Stimulated activated CD8-positive, alpha-beta memory T cell treated with anti-CD3 and anti-CD28 coated beads, Interleukin-7, amount 100 ng/mL, for 1 hour (primary cell): ENCODE results near the gene UBE2K.
"Not testable (repeated sequence)": the region's sequence is repeated elsewhere in the genome, so short reads cannot be mapped to it uniquely, and the experiment has no call there.

Experiments used
- DNase-seq, 2 donors: peaks; one replicate each; pipeline ENCODE4 v3.0.0-alpha.2; 2020; ENCODE audit warnings: low read depth in 2 of 2

Gene UBE2K

DNA sequence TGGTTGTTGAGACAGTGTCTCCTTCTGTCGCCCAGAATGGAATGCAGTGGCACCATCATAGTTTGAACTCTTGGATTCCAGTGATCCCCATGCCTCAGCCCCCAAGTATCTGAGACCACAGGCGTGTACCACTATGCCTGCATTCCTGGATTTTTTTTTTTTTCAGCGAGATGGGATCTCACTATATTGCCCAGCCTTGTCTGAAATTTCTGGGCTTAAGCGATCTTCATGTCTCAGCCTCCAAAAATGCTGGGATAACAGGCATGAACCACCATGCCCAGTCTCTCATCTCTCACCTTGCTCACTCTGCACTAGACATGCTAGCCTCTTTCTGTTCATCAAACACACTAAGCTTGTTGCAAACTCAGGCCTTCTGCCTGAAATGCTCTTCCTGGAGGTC is 104.1 kb downstream of the UBE2K start:
- no peak for DNase-seq

DNA sequence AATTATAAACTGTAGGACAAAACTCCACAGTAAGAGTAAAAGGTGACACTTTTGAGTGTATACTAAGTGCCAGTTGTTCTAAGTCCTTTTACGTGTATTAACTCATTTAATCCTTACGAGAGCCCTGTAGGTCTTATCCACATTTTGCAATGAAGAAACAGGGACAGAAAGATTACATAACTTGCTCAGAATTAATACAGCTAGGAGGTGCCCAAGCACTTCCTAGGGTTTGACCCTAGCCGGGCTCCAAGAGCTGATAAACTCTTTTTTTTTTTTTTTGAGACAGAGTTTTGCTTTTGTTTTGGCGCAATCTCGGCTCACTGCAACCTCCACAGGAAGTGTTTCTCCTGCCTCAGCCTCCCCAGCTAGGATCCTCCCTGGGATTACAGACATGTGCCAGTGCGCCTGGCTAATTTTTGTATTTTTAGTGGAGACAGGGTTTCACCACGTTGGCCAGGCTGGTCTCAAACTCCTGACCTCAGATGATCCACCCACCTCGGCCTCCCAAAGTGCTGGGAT is 110.4 kb downstream of the UBE2K start:
- no peak for DNase-seq

DNA sequence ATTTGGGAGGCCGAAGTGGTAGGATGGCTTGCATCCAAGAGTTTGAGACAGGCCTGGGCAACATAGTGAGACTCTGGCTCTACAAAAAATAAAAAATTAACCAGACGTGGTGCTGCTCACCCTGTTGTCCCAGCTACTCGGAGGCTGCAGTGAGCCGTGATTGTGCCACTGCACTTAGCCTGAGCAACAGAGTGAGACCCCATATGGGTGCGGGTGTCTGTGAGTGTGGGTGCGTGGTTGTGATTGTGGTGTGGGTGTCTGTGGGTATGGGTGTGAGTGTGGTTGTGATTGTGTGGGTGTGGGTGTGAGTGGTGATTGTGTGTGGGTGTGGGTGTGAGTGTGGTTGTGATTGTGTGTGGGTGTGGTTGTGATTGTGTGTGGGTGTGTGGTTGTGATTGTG is 114.6 kb downstream of the UBE2K start:
- no peak for DNase-seq

DNA sequence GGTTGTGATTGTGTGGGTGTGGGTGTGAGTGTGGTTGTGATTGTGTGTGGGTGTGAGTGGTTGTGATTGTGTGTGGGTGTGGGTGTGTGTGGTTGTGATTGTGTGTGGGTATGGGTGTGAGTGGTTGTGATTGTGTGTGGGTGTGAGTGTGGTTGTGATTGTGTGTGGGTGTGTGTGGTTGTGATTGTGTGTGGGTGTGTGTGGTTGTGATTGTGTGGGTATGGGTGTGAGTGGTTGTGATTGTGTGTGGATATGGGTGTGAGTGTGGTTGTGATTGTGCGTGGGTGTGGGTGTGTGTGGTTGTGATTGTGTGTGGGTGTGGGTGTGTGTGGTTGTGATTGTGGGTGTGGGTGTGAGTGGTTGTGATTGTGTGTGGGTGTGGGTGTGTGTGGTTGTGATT is 115.1 kb downstream of the UBE2K start:
- not testable (repeated sequence) for DNase-seq

DNA sequence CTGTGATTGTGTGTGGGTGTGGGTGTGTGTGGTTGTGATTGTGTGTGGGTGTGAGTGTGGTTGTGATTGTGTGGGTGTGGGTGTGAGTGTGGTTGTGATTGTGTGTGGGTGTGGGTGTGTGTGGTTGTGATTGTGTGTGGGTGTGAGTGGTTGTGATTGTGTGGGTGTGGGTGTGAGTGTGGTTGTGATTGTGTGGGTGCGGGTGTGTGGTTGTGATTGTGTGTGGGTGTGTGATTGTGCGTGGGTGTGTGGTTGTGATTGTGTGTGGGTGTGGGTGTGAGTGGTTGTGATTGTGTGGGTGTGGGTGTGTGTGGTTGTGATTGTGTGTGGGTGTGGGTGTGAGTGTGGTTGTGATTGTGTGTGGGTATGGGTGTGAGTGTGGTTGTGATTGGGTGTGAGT is 115.8 kb downstream of the UBE2K start:
- DNase-seq = not testable (repeated sequence)

DNA sequence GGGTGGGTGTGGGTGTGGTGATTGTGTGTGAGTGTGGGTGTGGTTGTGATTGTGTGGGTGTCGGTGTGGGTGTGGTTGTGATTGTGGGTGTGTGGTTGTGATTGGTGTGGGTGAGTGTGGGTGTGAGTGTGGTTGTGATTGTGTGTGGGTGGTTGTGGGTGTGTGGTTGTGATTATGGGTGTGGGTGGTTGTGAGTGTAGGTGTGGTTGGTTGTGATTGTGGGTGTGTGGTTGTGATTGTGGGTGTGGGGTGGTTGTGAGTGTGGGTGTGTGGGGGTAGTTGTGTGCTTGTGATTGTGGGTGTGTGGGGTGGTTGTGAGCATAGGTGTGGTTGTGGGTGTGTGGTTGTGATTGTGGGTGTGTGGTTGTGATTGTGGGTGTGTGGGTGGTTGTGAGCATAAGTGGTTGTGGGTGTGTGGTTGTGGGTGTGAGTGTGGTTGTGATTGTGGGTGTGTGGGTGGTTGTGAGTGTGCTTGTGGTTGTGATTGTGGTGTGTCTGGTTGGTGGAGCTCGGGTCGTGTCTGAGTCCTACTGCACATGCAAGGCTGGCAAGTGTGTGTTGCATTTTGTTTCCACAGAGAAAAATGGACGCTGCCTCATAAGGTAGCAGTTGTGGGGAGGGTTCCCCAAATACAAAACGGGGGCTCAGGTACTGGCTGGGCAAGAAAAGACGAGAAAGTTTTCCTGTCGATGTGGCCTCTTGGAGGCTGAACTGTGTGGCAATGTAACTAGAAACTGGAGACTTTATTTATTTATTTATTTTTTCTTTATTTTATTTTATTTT is 116.7 kb downstream of the UBE2K start:
- no peak for DNase-seq

DNA sequence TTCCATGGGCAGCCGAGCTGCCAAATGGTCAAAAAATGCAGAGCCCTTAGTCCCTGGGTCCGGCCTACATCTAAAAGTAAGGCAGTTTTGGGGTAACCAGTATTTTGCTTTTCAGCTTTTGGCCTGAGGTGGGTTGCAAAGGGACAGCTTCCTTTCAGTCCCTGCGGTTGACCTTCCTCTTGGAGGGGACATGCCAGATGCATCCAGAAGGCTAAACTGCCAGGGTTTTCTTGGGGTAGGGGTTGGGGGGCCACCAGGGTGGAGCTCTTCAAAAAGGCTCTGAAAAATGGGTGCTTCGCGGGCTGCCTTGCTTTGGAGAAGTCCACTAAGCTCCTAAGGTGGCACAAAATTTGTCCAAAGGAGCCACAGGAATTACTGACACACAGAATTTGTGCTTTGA is 120.7 kb downstream of the UBE2K start:
- no peak for DNase-seq

DNA sequence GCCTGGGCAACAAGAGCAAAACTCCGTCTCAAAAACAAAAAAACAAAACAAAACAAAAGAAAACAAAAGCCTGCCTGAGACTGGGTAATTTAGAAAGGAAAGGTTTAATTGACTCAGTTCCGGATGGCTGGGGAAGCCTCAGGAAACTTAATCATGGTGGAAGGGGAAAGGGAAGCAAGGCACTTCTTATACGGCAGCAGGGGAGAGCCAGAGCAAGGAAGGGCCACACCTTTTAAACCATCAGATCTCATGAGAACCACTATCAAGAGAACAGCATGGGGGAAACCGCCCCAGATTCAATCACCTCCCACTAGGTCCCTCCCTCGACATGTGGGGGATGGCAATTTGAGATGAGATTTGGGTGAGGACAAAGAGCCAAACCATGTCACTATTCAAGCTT is 122.2 kb downstream of the UBE2K start:
- no peak for DNase-seq

DNA sequence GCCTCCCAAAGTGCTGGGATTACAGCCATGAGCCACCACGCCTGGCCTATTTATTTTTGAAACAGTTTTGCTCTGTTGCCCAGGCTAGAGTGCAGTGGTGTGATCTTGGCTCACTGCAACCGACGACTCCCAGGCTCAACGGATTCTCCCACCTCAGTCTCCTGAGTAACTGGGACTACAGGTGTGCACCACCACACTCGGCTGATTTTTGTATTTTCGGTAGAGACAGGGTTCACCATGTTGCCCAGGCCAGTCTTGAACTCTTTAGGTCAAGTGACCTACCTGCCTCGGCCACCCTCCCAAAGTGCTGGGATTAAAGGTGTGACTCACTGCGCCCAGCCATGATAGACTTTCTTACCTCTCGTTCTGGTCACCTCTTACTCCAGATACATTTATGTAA is 124.0 kb downstream of the UBE2K start:
- DNase-seq = no peak

DNA sequence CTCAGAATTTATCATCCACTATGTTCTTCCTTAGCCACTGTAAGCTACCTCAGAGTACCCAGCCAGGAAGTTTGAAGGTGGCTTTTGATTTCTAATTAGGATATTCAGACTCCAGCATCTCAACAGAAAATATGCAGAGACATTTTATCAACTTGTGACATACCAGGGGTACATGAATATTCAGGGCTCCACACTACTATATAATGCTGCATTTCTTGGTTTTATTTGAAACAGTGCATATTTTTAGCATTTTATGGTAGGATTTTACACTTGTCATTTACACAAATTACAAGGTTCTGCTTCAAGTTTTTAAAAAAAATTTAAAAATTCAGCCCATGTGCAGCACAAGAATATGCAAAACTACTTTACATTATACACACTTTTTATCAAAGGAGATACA is 124.7 kb downstream of the UBE2K start:
- DNase-seq = no peak

DNA sequence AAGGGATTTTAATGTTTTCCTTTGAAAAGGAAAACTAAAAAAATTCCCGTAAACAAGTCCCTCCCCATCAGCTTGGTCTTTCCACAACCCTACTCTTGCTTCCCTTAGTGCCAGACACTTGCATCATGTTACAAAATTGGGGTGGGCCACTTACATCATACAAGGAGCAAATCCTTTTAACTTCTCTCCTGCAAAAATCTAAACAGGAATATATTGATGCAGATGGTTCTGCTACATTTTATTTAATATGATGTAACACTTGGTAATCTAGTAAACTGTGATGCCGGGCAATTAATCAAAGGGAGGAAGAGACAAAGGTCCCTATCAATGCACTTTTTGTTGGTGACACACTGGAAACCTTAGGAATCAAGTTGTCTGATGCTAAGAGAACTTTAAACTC is 125.3 kb downstream of the UBE2K start:
- no peak for DNase-seq

DNA sequence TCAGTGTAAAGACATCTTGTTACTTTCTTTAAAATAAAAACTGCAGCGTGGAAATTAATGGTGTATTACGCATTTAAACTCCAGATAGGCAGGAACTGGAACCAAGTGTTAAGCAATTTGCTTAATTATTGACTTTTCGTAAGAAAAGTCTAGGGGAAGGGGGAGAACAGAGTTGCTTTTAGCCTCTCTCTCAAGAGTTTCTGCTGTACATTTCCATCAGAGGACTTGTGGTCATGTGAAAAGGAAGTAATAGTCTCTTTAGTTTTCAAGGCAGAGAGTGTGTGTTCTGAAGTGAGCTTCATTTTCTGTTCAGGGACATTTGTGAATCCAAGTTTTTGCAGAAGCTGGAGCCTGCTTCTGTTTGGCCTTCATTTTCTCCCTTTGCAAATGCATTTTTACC is 127.2 kb downstream of the UBE2K start:
- DNase-seq = no peak

DNA sequence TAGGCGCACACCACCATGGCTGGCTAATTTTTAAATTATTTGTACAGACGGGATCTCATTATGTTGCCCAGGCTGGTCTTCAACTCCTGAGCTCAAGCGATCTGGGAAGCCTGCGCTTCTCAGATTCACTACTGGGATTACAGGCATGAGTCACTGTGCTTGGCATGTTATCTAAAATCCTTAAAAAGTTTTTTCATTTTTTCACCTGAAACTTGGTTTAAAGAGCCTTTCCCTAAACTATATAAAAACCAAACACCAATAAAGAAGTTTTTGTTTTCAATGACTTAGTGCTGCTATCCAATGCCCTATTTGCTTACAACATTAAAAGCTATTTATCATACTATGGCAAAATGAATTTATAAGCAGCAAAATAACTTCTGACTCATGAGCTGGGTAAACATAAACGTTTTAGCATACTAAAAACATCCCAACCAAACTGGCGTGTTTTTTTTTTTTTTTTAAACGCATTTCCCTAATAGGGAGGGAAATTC is 127.8 kb downstream of the UBE2K start:
- no peak for DNase-seq
